NCI-H446 (cell line): ENCODE measurements around the gene GRIFIN.

ENCODE experiments used
- DNase-seq, 2 experiments: peaks; one replicate each; lab custom pipeline; 2025; lab: John Stamatoyannopoulos, UW

The GRIFIN gene

GRCh38 chr7:2498708-2499107 lies 22.5 kb upstream of the GRIFIN start:
- no peak for DNase-seq

GRCh38 chr7:2497500-2498336 lies 21.5 kb upstream of the GRIFIN start:
- no peak for DNase-seq

GRCh38 chr7:2497065-2497464 lies 20.9 kb upstream of the GRIFIN start:
- no peak for DNase-seq

- DNase-seq: no peak
Observed at GRCh38 chr7:2496375-2496774, 20.2 kb upstream of the GRIFIN start.

- peak in 1 of 2 experiments; percentile 41 for DNase-seq
Observed at GRCh38 chr7:2495418-2496299, 19.5 kb upstream of the GRIFIN start.

- DNase-seq: no peak
Observed at GRCh38 chr7:2494191-2495130, 18.3 kb upstream of the GRIFIN start.

GRCh38 chr7:2493205-2494164 lies 17.3 kb upstream of the GRIFIN start:
- DNase-seq: no peak

- no peak for DNase-seq
Observed at GRCh38 chr7:2492038-2492437, 15.8 kb upstream of the GRIFIN start.

GRCh38 chr7:2490181-2490651 lies 14.0 kb upstream of the GRIFIN start:
- no peak for DNase-seq

GRCh38 chr7:2488681-2489080 lies 12.5 kb upstream of the GRIFIN start:
- no peak for DNase-seq

- DNase-seq: no peak
Observed at GRCh38 chr7:2488272-2488645, 12.1 kb upstream of the GRIFIN start.

- DNase-seq: no peak
Observed at GRCh38 chr7:2487586-2488271, 11.5 kb upstream of the GRIFIN start.

GRCh38 chr7:2484868-2485267 lies 8.7 kb upstream of the GRIFIN start:
- DNase-seq: no peak

GRCh38 chr7:2483494-2483893 lies 7.3 kb upstream of the GRIFIN start:
- DNase-seq: no peak

GRCh38 chr7:2482725-2483451 lies 6.7 kb upstream of the GRIFIN start:
- no peak for DNase-seq

GRCh38 chr7:2481195-2481594 lies 5.0 kb upstream of the GRIFIN start:
- no peak for DNase-seq

GRCh38 chr7:2480070-2480408 lies 3.8 kb upstream of the GRIFIN start:
- no peak for DNase-seq

GRCh38 chr7:2479276-2480069 lies 3.3 kb upstream of the GRIFIN start:
- DNase-seq: no peak

GRCh38 chr7:2478800-2479199 lies 2.6 kb upstream of the GRIFIN start:
- DNase-seq: no peak
